Stimulated activated CD8-positive, alpha-beta memory T cell treated with anti-CD3 and anti-CD28 coated beads, Interleukin-12 subunit alpha, Interleukin-12 subunit beta, amount 100 ng/mL, for 4 hours (primary cell): ENCODE measurements around the gene CERS6.

ENCODE experiments used
- DNase-seq: peaks from one replicate; pipeline ENCODE4 v3.0.0-alpha.2; 2020; ENCODE audit warnings: low read depth

Gene CERS6

DNA sequence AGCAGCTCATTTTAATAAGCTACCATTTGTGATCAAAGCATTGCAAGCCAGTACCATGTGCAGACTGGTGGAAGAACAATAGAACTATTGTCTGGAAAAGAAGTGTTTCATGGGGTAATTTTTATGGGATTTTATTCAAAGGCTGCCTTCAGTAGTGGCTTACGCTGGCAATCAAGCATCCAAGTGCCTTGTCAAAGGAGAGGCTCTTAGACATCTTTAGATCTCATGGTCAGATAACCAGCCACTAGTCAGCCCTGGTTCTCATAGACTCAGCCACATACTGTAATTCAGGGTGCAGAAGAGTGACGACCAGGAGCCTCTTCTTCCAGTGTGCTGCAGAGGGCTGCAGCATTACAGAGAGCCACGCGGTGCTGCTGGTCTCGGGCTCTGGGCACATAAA, 247.9 kb downstream of the CERS6 start:
- DNase-seq: no peak

DNA sequence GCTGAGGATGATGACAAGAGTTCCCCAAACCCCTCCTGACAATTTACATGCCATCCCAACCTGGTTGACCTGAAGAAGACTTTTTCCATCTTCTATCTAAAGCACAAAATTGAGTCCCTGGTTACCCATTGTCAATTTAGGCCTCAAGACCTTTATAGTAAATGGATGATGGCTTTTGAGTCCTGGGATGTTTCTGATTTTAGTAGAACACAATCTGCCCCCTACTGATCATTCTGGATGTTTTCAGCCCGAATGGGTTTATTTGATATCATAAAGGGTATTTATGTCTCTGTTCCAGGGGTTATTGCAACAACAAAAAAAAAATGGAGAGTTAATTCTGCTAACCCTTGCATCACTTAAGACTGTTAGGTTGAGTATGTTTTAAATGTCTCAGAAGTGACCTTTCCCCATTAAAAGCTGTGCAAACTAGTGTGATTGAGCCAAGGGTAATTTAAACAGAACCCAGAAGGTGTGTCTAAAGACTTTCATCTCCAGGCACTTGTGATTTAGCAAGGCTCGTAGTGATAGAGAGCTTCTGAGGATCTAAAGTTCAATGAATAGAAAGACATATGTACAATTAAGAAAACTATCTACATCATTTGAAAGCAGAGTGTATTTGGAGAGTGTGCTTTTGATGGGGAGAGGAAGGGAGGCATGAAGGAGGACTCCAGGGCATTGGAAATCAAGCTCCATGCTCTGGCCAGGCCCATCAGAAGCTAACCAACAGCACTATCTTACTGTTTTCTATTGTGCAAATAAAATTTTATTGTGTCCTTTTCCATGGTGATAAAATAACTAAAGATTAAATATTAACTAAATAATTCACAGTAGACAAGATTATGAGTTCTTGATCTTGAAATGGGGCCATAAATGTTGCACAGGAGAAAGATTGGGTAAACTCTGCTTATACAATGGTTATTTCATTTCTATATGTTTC, 249.7 kb downstream of the CERS6 start:
- no peak for DNase-seq

DNA sequence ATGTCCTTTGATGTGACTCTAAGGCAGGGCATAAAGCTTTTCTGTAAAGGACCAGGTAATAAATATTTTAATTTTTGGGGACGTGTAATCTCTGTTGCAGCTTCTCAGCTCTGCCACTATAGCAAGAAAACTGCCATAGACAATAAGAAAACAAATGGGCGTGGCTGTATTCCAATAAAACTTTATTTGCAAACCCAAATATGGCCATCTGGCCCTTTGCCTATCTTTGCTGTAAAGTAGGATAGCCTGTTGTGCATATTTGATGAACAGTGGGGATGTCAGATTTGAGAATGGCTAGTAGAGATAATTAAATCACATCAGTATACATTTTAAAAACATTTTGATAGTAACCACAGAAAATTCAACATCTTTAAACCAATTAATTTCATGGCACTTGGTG, 250.7 kb downstream of the CERS6 start:
- no peak for DNase-seq

DNA sequence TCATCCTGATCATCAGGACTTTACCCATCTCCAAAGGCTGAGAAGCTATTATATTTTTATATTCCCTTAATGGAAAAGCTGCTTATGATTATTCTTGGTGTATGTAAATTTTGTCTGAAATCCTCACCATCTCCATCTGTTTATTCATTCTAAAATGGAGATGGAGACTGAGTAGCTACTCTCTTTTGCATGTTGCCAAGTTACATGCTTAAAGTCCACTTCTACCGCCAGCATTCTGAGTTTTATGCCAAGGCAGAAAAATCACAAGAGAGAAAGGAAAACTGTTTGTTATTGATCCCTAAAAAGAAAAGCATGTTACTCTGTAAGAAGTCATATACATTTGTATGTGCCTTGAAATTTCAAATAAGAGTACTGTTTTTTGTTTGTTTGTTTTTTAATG, 252.0 kb downstream of the CERS6 start:
- no peak for DNase-seq

DNA sequence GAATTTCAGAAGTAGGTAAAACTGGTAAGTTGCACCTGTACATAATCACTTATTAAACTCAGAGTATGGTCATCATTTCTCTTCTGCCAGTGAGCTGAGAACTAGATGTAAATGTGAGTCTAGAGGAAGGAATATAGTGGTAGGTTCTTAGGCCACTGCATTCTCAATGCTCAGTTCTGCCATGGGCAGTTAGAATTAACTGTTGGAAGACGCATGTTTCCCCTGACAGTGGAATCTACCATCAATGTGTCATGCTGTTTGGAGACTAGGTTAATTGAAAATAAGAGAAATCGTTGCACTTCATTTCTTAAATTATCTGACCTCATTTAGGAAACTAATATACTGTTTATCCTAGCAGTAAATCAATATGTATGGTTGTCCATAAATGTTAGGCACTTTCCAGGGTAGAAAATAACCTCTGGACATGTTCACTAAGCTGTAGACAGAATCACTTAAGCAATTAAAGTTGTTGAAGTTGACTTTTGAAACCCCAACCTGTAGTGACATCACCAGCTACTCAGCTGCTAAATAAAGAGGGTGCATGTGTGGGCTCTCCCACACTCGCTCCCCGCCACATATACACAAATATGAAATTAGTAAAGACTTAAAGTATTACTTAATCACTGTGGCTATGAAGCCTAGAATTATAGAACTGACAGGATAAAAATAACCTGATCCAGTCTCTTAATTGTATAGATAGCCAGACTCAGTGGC, 254.8 kb downstream of the CERS6 start:
- DNase-seq: no peak

DNA sequence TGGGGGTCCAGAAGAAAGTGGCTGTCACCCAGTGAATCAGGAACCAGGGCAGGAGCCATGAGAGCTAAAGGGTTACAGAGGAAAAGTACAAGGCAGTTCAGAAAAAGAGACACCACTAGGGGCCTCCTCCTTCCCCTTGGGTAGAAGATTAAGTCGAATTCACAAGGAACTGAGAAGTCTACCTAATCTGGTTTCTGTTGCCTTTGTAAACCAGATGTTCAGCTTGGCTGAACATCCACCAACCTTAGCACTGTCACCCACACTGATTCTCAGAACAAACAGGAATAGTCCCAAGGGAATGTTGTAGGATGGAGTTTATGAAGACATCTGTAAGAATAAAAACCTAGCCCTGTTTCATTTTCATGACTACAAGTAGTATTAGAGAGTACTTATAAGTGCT, 256.0 kb downstream of the CERS6 start:
- no peak for DNase-seq

DNA sequence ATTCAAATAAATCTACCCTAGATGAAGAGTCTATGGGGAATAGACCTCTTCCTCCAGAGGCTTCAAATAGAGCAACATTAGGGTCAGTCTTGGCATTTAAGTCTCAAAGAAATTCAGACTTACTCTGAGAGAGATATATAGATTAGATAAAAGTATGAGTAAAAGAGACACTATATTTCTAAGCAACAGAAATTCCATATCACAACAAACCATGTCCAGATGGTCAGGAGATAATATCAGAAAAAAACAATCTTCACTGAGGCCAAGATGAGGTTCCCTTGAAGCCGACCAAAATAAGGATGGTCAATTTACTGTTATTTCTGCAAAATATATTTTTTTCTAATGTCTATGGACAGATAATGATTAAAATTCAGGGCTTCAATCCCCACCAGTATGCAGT, 257.3 kb downstream of the CERS6 start:
- no peak for DNase-seq

DNA sequence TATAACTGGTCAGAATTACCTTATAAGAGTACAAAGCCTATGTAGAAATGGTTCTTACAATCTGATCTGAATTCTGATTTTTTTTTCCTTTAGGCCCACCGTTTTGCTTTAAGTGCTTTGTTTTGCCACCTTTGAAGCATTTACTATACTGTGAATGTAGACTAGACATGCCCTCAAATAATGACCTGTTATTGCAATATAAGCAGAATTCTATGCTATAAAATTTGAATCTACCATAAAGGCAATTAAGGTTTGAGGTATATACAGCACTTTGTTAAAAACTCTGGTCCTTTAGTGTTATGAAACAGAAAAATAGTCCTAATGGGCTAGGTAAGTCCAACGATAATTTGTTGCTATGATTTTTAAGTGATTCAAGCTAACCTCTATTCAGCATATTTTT, 259.8 kb downstream of the CERS6 start:
- no peak for DNase-seq

DNA sequence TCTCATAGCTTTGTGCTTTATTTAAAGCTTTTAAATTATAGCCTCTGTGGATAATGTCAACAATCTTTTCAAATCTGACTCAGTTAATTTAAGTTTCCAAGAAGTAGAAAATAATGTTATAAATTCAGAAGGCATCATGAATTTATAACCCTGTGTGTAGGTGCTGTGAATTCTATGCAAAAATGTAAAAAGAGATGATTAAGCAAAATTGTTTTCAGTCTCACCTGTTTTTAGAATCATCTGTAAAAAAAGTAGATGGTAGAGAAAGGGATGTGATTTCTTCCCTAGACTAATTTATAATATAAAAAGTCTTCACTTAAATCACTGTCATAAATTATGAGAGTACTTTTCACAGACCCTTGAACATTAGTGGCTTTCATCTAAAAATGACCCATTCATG, 260.8 kb downstream of the CERS6 start:
- no peak for DNase-seq

DNA sequence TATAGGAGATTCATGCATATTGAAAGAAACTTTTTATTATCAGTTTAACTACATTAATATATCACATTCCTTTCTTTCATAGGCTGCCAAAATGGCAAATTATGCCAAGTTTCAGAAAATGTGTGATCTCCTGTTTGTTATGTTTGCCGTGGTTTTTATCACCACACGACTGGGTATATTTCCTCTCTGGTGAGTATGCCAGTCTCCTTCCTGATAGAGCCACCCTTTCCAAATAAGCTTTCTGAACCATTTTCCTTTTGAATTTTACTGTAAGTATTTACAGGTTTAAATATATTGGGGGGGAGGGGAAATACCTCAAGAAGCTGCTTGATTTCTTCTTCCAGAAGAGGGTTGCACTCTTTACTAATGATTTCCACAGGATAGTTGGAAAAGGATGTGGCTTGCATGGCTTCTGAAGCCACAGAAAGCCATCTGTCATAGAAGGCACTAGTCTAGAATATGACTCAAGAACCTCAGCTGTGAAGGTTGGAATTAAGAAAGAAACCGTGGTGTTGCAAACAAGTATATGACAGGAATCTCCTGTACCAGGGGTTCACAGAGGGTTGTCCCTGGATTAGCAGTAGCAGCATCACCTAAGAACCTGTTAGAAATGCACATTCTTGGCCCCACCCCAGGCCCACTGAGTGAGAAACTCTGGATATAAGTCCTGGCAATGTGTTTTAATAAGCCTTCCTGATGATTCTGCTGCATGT, 261.9 kb downstream of the CERS6 start:
- DNase-seq: no peak

DNA sequence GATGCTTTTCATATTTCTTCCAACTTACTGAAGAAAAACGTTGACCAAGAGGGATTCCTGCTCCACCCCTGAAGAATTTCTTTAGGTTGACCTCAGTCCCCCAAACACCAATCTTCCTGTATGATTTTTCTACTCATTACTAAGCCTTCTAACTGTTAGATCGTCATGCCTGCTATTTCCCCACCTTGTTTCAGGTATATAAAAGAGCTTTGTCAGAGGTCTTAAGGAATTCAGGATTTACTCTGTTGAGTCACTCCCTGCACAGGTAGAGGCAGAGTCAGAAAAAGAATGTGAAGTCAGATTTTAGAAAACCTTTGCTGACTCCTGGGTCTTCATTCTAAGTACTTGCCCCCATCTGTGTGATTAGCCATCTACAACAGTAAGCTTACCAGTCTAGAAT, 262.6 kb downstream of the CERS6 start:
- DNase-seq: no peak

DNA sequence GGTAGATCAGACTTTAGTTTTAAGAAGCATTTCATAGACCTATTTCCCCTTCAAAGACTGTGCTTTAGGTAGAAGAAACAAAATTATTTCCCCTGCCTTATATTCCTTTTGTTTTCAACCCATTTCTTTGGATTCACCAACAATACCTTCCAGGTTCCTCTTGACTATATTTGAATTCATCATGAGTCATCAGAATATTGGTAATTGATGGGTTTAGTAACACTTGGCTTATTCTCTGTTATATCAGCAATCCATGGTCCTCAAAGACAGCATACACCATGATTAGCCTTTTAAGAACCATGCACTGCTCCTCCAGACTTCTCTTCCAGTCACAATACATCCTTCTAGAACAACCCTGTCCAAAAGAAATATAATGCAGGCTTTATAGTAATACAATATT, 263.4 kb downstream of the CERS6 start:
- no peak for DNase-seq

DNA sequence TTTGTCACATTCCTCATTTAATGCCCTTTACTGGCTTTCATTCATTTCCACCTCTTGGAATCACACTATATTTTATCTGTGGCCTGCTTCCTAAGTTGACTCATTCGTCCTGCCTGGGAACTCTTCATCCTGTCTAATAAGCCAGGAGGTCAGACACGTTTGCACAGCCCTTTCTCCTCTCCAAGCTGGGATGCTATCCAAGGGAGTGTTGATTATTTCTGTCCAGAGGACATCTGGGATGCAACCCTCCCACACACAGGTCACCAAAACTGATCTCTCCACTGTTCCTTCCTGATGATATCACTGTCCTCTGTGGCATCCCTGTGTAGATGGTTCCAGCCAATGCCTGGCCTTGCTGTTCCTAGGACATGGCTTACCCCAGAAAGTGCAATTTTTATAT, 266.5 kb downstream of the CERS6 start:
- DNase-seq: no peak

DNA sequence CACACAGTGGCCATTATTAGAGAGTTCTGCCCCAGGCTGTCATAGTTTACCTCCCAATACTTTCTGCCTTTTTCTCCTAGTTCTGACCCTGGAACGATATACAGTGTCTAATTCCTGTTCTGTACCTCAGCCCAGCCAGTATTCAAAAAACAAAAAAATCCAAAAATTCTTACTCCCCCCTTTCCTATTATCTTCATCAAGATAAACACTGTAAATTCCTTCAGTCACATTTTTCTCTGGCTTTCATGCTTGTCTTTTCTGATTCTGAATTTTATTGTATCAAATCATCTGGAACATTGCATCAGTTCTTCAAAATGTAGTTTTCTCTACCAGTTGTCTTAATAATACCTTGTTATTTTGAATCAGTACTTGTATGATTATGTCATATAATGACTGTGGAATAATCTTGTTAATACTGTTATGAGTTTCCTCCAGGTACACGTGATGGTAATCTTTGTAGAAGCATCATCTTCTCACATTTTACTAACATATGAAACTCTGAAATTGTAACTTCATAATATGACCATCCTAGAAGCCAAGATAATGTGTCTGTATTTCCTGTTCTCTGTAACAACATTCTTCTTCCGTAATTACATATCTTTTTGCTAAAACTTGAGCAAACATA, 267.3 kb downstream of the CERS6 start:
- DNase-seq: no peak

DNA sequence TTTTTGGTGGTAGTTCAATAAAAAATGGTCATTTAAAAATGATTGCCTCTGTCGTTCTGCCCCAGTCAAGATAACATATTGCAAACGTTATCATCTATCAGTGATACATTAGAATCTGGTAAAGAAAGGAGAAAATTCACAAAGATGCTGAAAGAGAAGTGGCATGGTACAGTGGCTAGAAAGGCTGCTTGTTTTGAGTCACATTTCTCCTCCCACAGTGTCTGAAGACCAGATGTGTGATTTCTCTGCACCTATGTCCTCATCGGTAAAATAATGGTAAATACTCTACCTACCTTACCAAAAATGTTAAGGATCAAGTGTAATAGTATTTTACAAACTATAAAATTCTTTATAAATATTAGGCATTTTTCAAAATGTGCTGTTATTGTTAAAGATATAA, 270.3 kb downstream of the CERS6 start:
- DNase-seq: no peak

DNA sequence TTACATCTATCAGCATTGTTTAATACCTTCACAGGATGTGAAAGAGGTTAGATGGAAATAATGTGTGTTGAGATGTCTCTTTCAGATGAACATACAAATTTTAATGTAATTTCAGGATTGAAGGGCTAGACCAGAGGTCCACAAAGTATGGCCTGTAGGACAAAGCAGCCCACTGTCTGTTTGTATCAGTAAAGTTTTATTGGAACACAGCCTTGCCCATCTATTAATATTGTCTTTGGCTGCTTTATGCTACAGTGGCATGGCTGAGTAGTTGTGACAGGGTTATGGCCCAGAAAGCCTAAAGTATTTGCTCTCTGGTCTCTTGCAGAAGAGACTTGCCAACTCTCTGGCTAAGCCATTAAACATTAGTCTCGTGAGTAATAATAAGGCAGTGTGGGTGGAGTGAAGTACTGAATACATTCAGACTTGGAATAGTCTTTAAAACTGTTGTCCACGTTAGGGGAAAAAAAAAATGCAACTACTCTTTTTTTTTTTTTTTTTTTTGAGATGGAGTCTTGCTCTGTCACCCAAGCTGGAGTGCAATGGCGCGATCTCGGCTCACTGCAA, 271.9 kb downstream of the CERS6 start:
- no peak for DNase-seq

DNA sequence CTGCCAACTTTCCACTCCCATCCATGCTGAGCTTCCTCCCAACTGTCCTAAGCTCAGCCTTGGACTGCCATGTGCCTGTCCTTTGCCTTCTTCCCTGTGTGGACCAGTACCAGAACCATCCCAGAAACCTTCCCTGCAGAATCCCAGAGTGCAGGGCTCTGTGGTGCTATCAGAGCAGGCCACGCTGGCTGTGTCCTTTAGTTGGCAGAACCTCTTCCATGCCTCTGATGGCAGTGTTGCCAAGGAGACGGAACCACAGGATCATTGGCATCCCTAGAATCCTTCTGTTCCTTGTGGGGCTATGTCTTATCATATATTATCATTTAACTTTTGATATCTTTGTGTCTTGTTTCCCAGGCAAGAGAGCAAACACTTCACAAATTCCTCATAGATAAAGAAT, 273.4 kb downstream of the CERS6 start:
- DNase-seq: no peak

DNA sequence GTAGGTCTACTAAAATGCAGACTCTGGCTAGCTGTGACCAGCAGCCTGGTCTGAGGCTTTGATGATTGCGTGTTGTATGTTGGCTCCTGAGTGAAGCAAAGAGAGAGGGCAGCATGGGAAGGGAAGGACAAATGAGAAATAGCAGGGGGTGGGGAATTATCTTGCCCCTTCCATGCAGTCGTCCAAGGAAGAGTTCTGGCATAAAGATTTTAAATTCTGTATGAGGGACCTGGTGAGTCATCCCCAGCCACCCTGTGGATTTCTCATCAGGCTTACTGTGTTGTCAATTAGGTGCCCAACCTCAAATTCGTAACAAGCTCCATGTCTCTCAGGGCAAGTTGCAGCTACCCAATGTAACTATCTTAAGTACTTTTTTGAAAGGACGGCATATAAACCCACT, 274.3 kb downstream of the CERS6 start:
- DNase-seq: no peak

DNA sequence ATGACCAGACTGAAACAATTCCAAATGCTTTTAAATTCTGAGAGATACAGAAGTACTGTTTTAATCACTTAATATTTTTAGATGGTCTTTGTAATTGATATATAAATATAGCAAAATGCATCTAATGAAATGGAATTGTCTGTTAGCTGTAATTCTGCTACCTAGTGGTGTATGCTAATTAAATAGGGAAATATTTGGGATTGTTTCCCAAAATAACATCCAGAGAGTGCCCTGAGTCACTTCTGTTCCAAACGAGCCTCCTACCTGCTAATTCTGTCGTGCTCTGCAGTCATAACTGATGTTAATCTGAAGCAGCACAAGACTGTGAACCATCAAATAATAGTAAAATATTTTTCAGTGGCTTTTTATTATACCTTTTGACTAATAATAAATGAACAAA, 274.9 kb downstream of the CERS6 start:
- no peak for DNase-seq

DNA sequence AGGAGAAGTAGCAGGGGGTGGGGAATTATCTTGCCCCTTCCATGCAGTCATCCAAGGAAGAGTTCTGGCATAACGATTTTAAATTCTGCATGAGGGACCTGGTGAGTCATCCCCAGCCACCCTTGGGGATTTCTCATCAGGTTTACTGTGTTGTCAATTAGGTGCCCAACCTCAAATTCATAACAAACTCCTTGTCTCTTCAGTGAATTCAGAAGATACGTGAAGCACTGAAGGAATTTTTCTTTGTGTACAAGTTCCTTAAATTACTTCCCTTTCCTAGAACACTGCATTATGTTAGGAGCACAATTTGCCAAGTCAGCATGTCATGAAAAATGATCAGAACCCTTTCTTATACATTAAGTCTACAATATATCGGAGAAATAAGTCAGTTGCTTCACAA, 275.5 kb downstream of the CERS6 start:
- DNase-seq: no peak

DNA sequence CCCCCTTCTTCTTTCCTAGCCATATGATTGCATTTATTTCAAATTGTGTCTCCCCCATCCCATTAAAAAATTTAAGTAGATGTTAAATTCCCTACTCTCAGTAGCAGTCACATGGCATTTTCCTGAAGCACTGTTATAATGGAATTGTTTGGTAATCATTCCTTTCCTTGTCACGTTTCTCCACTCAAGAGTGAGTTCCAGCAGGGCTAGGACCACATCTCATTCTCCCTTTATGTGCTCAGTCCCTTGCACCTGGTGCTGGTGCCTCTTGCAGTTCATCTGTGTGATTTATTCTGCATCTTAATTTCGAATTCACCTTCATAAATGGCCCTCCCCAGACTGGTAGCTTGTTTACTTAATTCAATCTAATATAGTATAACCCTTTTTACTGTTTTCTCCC, 276.0 kb downstream of the CERS6 start:
- DNase-seq: no peak

DNA sequence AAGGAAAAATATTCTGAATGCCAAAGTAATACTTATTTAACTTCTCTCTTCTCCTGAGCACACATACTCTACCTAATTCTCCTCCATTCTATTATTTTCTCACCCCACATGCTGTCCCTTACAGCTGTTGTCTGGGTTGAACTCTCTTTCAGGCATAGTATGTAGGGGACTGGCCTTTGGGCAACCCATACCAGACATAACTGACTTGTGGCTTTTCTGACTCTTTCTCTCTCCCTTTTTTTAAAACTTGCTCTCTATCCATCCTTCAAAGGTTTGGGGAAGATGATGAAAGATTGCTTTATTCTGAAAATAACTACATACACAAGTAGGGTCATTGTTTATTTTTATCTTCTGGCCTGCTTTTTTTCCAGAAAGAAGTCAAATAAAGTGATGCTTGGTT, 276.4 kb downstream of the CERS6 start:
- DNase-seq: no peak
